Heart left ventricle (tissue), 16 donors: ENCODE measurements around the gene RHBDL3. TPM values are rescaled to one million over a fixed set of nuclear protein-coding genes. Genes with fewer than 3 reads are reported as not detected.

ENCODE experiments used
- ATAC-seq, 4 donors: fragments of 200-7000 bp; cut with Tn5 transposase; one replicate each; pipeline ENCODE4 v1.9.1; 2020 to 2022; ENCODE audit warnings: moderate library complexity in 4 of 4, mild to moderate bottlenecking in 3 of 4, moderate number of reproducible peaks in 1 of 4
- DNase-seq, 5 donors: peaks; one replicate each; pipeline ENCODE4 v3.0.0-alpha.2; 2020
- H3K27ac ChIP-seq, 12 donors: fragments of 200-600 bp; sonication (generic) in 4 of 12; one replicate each; pipeline versions ENCODE4 v1.5.0 to v1.8.0; 2016 to 2022; ENCODE audit warnings: mild to moderate bottlenecking in 2 of 12
- H3K27me3 ChIP-seq, 9 donors: fragments of 200-600 bp; sonication (generic) in 2 of 9; one replicate each; pipeline versions ENCODE4 v1.5.1 to v1.8.0; 2016 to 2022; ENCODE audit warnings: mild to moderate bottlenecking in 3 of 9
- H3K36me3 ChIP-seq, 9 donors: fragments of 200-600 bp; sonication (generic) in 2 of 9; one replicate each; pipeline versions ENCODE4 v1.5.0 to v1.8.0; 2018 to 2022; ENCODE audit warnings: mild to moderate bottlenecking in 2 of 9
- H3K4me1 ChIP-seq, 12 donors: fragments of 200-600 bp; sonication (generic) in 4 of 12; one replicate each; pipeline versions ENCODE4 v1.5.0 to v1.8.0; 2016 to 2022; ENCODE audit warnings: mild to moderate bottlenecking in 3 of 12
- H3K4me3 ChIP-seq, 12 donors: fragments of 200-600 bp; sonication (generic) in 4 of 12; one replicate each; pipeline versions ENCODE4 v1.5.0 to v1.8.0; 2017 to 2022; ENCODE audit warnings: mild to moderate bottlenecking in 9 of 12, moderate library complexity in 4 of 12
- H3K9me3 ChIP-seq, 12 donors: fragments of 200-600 bp; sonication (generic) in 4 of 12; one replicate each; pipeline versions ENCODE4 v1.5.0 to v1.8.0; 2016 to 2022; ENCODE audit warnings: mild to moderate bottlenecking in 1 of 12
- POLR2A ChIP-seq, 2 donors: fragments of 450-650 bp; IDR thresholded peaks; one replicate each; pipeline ENCODE4 v1.6.1; 2017; ENCODE audit warnings: antibody characterized with exemption in 2 of 2, mild to moderate bottlenecking in 2 of 2, moderate library complexity in 2 of 2
- WGBS, 4 donors: extraction: QIAGEN DNeasy Blood & Tissue Kit in 2 of 4; methylation state at CpG; one replicate each; pipeline versions ENCODE4 v1.1.5 to v1.1.7; 2013 to 2018; 5-methylcytosine and 5-hydroxymethylcytosine counted together
- intact Hi-C, 10 donors: fragments of 100-400 bp; cut with DNase I; formaldehyde crosslinking; loops; one replicate each; pipeline versions ENCODE4 v1.11.1 to v1.14.2; 2022
- polyA plus RNA-seq, 2 donors: library from polyadenylated mRNA; stranded (reverse); fragments of 200-250 nt; gene quantifications; one replicate each; pipeline ENCODE4 v1.2.3, GENCODE V29; 2013
- total RNA-seq, 9 donors: library from RNA; depleted of rRNA in 2 of 9; stranded (reverse); fragments of >200 nt in 2 of 9; fragmentation: NEBNext Ultra II Directional in 3 of 9; extraction: Animal tissue kit (Norgen Biotek cat#: 25700) in 3 of 9; gene quantifications; one replicate each; pipeline versions ENCODE4 v1.1.0 to v1.2.4, GENCODE V29; 2016 to 2023
- TF ChIP-seq, protein P1 (sequence below), 12 donors: fragments of 200-600 bp; sonication (generic) in 4 of 12; IDR thresholded peaks; one replicate each; pipeline versions ENCODE4 v1.5.0 to v1.8.0; 2018 to 2022; ENCODE audit warnings: antibody characterized with exemption in 12 of 12, mild to moderate bottlenecking in 5 of 12
- donor health status: ischemic (EF 13 %, LVEDD 7.1; RV severe dilation, severe dysfunction).
- donor health status: healthy with polysubstance abuse.
- donor health status: DM: no; HTN: yes; CAD: no.
- donor health status: DM: no; HTN: no; CAD: no.
- donor health status: ischemic (EF 25% LVEDD 6.9; RV normal size, moderate dysfunction).
- donor health status: ischemic (EF 25% LVEDD 5.7; RV mildly dilated, moderate dysfunction).
- donor health status: healthy.
- donor health status: DM: yes; HTN: yes; CAD: no.
- donor health status: ischemic (EF 35%, LVEDD 5.7; RV mildly dilated, moderate dysfunction).
- donor health status: nonischemic (EF 11% LVEDD 7.7; RV severe dilation, severe dysfunction).
- donor health status: DM: yes; HTN: yes; CAD: no.
- donor health status: PGD.
- donor health status: ischemic (EF 29% LVEDD 5.4; RV normal size, mild dysfunction).
- donor health status: nonischemic (EF 23%, LVEDD 6.1; RV moderate dilation, normal function).

Gene RHBDL3
- total and polyA plus RNA-seq, 11 donors, result 0.05 to 4.8 (median 0.36) TPM

DNA sequence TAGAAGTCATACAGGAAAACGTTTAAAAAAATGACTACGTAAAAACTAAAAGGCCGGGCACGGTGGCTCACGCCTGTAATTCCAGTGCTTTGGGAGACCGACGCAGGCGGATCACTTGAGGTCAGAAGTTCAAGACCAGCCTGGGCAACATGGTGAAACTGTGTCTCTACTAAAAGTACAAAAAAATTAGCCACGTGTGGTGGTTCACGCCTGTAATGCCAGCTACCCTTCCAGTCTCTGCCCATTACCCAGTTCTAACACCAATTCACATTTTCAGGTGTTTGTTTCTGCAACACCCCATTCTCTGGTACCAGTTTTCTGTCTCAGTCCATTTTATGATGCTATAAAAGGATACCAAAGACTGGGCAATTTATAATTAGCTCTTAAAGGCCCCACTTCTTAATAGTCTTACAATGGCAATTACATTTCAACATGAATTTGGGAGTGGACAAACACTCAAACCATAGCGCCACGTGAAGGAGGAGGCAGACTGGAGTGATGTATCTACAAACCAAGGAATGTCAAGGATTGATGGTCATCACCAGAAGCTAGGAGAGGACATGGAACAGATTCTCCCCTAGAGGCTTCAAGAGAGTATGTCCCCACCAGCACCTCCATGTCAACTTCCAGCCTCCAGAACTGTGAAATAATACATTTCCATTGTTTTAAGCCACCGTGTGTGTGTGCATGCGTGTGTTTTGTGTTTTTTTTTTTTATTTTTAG, 77.1 kb downstream of the RHBDL3 start:
- DNase-seq (no peak), ATAC-seq (no peak)
- Histone ChIP-seq H3K27ac (peak overlapping the region in 10 of 12 donors; percentile 76 to 91 (median 86)), H3K4me3 (peak overlapping the region in 10 of 12 donors; percentile 67 to 94 (median 75)), H3K9me3 (no peaks in the 10 kb centered on the region), H3K36me3 (peaks cover 0 to 24% (median 21%) of the 10 kb centered on the region in 9 donors), H3K4me1 (peaks cover 0 to 27% (median 10%) of the 10 kb centered on the region in 12 donors), H3K27me3 (no peaks in the 10 kb centered on the region)
- intact Hi-C loops, result no loop called here
- WGBS, 4 donors, result 67 to 75% (median 71%) methylated on average over 14 of the region's 14 CpGs
- no peak for TF ChIP-seq POLR2A (IDR thresholded peaks at IDR 0.05)
- TF ChIP-seq, protein P1, sequence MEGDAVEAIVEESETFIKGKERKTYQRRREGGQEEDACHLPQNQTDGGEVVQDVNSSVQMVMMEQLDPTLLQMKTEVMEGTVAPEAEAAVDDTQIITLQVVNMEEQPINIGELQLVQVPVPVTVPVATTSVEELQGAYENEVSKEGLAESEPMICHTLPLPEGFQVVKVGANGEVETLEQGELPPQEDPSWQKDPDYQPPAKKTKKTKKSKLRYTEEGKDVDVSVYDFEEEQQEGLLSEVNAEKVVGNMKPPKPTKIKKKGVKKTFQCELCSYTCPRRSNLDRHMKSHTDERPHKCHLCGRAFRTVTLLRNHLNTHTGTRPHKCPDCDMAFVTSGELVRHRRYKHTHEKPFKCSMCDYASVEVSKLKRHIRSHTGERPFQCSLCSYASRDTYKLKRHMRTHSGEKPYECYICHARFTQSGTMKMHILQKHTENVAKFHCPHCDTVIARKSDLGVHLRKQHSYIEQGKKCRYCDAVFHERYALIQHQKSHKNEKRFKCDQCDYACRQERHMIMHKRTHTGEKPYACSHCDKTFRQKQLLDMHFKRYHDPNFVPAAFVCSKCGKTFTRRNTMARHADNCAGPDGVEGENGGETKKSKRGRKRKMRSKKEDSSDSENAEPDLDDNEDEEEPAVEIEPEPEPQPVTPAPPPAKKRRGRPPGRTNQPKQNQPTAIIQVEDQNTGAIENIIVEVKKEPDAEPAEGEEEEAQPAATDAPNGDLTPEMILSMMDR (IDR thresholded peaks at IDR 0.05), result no peak

DNA sequence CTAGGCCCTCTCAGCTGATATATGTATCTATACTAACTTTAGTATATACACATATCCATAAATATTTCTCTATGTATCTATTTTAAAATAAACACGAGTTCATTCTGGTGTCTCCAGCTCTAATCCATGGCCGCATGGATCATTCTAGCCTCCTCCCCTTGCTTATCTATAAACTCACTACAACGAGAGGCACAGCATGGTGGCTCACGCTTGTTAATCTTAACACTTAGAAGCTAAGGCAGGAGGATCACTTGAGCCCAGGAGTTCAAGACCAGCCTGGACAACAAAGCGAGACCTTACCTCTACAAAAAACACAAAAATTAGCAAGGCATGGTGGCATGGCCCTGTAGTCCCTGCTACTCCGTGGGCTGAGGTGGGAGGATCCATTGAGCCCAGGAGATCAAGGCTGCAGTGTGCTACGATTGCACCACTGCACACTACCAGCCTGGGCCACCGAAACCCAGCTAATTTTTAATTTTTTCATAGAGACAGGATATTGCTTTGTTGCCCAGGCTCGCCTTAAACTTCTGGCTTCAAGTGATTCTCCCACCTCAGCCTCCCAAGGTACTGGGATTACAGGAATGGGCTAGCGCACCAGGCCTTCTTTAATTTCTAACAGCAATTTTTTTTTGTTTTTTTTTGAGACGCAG, 80.4 kb downstream of the RHBDL3 start:
- no peak overlapping the region for H3K27ac ChIP-seq
- DNase-seq (no peak), ATAC-seq (no peak)
- intact Hi-C loops, result no loop called here
- H3K27me3 ChIP-seq, result no peaks in the 10 kb centered on the region
- peaks cover 0 to 26% (median 14%) of the 10 kb centered on the region in 12 donors for H3K4me1 ChIP-seq
- H3K36me3 ChIP-seq, result no peaks in the 10 kb centered on the region
- TF ChIP-seq, protein P1 (IDR thresholded peaks at IDR 0.05), result no peak
- no peak for TF ChIP-seq POLR2A (IDR thresholded peaks at IDR 0.05)
- no peaks in the 10 kb centered on the region for H3K9me3 ChIP-seq
- H3K4me3 ChIP-seq, result no peak overlapping the region
- WGBS, 4 donors, result 88 to 91% (median 89%) methylated on average over 11 of the region's 11 CpGs

DNA sequence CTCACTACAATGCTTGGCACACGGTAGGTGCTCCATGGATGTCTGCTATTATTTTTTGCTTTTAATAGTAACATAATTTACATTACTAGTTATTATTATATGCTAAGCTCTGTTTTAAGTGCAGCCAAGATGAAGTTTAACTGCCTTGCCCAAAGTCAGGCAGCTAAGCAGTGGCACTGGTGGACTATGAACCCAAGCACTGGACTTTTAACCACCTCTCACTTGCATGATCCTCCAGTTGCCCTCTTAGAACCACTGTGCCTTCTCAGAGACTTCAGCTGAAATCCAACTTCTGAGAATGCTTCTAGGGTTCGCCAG, 82.8 kb downstream of the RHBDL3 start:
- 94 to 98% (median 96%) methylated on average over 2 of the region's 2 CpGs for WGBS, 4 donors
- Histone ChIP-seq H3K36me3 (peaks cover 0 to 19% (median 17%) of the 10 kb centered on the region in 9 donors), H3K27me3 (no peaks in the 10 kb centered on the region), H3K4me1 (peaks cover 4 to 33% (median 25%) of the 10 kb centered on the region in 12 donors), H3K9me3 (no peaks in the 10 kb centered on the region), H3K27ac (no peak overlapping the region), H3K4me3 (peak overlapping the region in 1 of 12 donors; percentile 92)
- intact Hi-C loops, result no loop called here
- TF ChIP-seq, protein P1 (IDR thresholded peaks at IDR 0.05), result no peak
- no peak for TF ChIP-seq POLR2A (IDR thresholded peaks at IDR 0.05)
- ATAC-seq (no peak), DNase-seq (no peak)

DNA sequence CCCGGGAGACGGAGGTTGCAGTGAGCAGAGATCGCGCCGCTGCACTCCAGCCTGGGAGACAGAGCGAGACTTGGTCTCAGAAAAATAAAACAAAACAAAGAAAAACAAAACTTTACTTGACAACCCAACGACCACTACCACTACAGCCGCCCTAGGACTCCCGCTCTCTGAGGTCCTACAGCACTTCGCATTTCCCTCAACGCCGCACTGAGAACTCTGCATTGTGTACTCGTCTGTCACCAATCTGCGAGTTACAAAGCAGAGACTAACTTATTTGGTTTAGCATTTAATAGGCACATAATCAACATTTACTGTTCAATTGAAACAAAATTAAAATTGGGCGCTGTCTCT, 83.8 kb downstream of the RHBDL3 start:
- peaks cover 7 to 42% (median 35%) of the 10 kb centered on the region in 12 donors for H3K4me1 ChIP-seq
- peak overlapping the region; percentile 82 to 97 (median 96) for H3K27ac ChIP-seq
- no peaks in the 10 kb centered on the region for H3K27me3 ChIP-seq
- WGBS, 4 donors, result 11 to 27% (median 16%) methylated on average over 15 of the region's 15 CpGs
- intact Hi-C loops, result no loop called here
- peaks cover 0 to 29% (median 25%) of the 10 kb centered on the region in 9 donors for H3K36me3 ChIP-seq
- no peaks in the 10 kb centered on the region for H3K9me3 ChIP-seq
- peak in 1 of 5 donors; percentile 16 for DNase-seq
- peak overlapping the region; percentile 47 to 93 (median 85) for H3K4me3 ChIP-seq
- ATAC-seq, result peak; percentile 21 to 48 (median 31)
- TF ChIP-seq POLR2A (IDR thresholded peaks at IDR 0.05), result no peak
- TF ChIP-seq, protein P1 (IDR thresholded peaks at IDR 0.05), result no peak
